DOHH2 (cell line): ENCODE results near the gene ZBTB7B.

Experiments
- EZH2phosphoT487 ChIP-seq: fragments of 200-600 bp; sonication (generic); IDR thresholded peaks from 2 replicates; pipeline ENCODE4 v1.6.1; 2017; ENCODE audit warnings: borderline replicate concordance, mild to moderate bottlenecking, antibody characterized with exemption, low read length, moderate library complexity, mixed read lengths
- TF ChIP-seq, protein P1 (sequence below): fragments of 200-600 bp; sonication (generic); IDR thresholded peaks from one replicate; pipeline ENCODE4 v1.5.1; 2014; ENCODE audit warnings: antibody characterized with exemption, mild to moderate bottlenecking, low read depth, low read length; ENCODE audit not compliant: poor library complexity, severe bottlenecking

DNA sequence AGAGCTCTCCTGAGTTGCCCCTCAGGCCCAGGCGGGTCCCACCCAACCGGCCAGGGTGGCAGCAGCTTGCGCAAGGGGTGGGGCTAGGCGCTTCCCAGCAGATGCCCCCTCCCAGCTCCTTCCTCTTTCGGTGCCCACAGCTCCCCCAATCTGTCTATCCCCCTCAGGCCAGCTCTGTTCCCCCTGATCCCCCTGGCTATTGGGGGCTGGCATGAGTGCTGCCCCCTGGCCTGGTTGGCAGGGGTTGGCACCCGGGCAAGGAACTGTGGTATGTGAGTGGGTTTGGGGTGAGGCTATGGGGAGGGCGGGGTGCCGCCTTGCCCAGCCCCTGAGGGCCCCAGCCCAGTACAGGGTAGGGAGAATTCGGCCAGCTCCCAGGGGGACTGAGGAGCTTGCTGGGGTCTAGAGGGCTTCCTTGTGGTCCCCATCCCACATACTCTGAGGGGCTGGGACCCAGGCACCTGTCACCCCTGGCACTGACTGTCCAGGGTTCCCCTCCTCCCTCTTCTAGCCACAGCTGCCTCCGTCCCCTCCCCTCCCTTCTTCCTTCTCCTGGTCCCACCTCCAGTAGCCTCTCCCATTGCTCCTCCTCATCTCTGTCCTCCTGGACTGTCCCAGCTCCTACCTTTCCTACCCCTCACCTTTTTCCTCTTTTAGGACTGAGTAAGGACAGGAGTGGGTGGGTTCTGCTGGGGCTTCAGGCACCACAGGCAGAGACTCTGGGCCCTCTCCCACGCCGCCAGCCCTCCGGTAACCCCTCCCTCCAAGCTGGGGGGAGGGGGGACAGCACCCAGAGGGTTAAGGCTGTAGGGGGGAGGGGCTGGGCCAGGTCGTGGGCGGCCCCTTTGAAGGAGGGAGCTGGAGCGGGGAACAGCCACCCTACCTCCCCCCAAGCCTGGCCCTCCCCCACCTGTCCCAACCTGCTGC, 5.7 kb downstream of the ZBTB7B start:
- TF ChIP-seq, protein P1, sequence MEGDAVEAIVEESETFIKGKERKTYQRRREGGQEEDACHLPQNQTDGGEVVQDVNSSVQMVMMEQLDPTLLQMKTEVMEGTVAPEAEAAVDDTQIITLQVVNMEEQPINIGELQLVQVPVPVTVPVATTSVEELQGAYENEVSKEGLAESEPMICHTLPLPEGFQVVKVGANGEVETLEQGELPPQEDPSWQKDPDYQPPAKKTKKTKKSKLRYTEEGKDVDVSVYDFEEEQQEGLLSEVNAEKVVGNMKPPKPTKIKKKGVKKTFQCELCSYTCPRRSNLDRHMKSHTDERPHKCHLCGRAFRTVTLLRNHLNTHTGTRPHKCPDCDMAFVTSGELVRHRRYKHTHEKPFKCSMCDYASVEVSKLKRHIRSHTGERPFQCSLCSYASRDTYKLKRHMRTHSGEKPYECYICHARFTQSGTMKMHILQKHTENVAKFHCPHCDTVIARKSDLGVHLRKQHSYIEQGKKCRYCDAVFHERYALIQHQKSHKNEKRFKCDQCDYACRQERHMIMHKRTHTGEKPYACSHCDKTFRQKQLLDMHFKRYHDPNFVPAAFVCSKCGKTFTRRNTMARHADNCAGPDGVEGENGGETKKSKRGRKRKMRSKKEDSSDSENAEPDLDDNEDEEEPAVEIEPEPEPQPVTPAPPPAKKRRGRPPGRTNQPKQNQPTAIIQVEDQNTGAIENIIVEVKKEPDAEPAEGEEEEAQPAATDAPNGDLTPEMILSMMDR: no peak
- no peak for TF ChIP-seq EZH2phosphoT487
